Ishikawa (cell line): ENCODE measurements around the gene MRPS21.

Experiments
- CEBPB ChIP-seq: IDR thresholded peaks from 2 replicates; pipeline ENCODE4 v1.6.1; 2012
- CREB1 ChIP-seq: IDR thresholded peaks from 2 replicates; pipeline ENCODE4 v1.6.1; 2012; ENCODE audit warnings: low read depth
- EP300 ChIP-seq: IDR thresholded peaks from 2 replicates; pipeline ENCODE4 v1.6.1; 2012; ENCODE audit warnings: borderline replicate concordance
- FOXM1 ChIP-seq: IDR thresholded peaks from 2 replicates; pipeline ENCODE4 v1.6.1; 2012; ENCODE audit warnings: low read depth, borderline replicate concordance
- MAX ChIP-seq: IDR thresholded peaks from 2 replicates; pipeline ENCODE4 v1.6.1; 2012
- TAF1 ChIP-seq: IDR thresholded peaks from 2 replicates; pipeline ENCODE4 v1.6.1; 2012; ENCODE audit warnings: low read depth, mild to moderate bottlenecking
- USF1 ChIP-seq: IDR thresholded peaks from 2 replicates; pipeline ENCODE4 v1.6.1; 2012
- ZBTB7A ChIP-seq: IDR thresholded peaks from 2 replicates; pipeline ENCODE4 v1.6.1; 2012; ENCODE audit warnings: low read depth

GRCh38 chr1:150259758-150260669 lies 33.6 kb upstream of the MRPS21 start:
- TF ChIP-seq MAX (peak; percentile 73), FOXM1 (no peak), TAF1 (no peak), CREB1 (no peak), EP300 (no peak; the same call in 1 of the 2 replicates), USF1 (no peak), CEBPB (no peak), ZBTB7A (peak; percentile 63; the same call in 1 of the 2 replicates)
